HepG2 (cell line): ENCODE measurements around the gene MTIF3. TPM values are rescaled to one million over a fixed set of nuclear protein-coding genes. Genes with fewer than 3 reads are reported as not detected.

Experiments
- ATAC-seq: fragments of 200-7000 bp; cut with Tn5 transposase; 3 replicates; pipeline ENCODE4 v1.9.1; 2020; ENCODE audit warnings: mild to moderate bottlenecking, moderate library complexity
- BruUV-seq: library from RNA; stranded (reverse); fragments of 400-500 nt; replicated peaks from 2 replicates; lab custom pipeline; 2021; lab: Mats Ljungman, UMichigan
- CTCF ChIA-PET: fragments of 300-600 bp; formaldehyde crosslinking; extraction: SDS; loops from one replicate; lab custom pipeline; 2021; ENCODE audit warnings: low total read pairs, inconsistent platforms, low intra/inter-chr PET ratio; lab: Yijun Ruan, JAX
- POLR2A ChIA-PET: fragments of 350-600 bp; sonication (Branson Sonifier 250); formaldehyde crosslinking; loops from one replicate; lab custom pipeline; 2020; ENCODE audit warnings: antibody characterized with exemption, inconsistent platforms; lab: Yijun Ruan, JAX
- DNase-seq: peaks from one replicate; pipeline ENCODE4 v3.0.0-alpha.2; 2015; ENCODE audit warnings: low spot score
- FAIRE-seq: peaks from 3 replicates; lab custom pipeline; 2011; peaks lifted over from hg19 to GRCh38; lab: Jason Lieb, UNC
- H2AFZ ChIP-seq: one replicate; pipeline ENCODE4 v1.6.1; 2011; ENCODE audit warnings: low read length, inconsistent platforms
- H3K27ac ChIP-seq: fragments of 300-600 bp; 3 replicates; pipeline ENCODE4 v1.8.0; 2011; ENCODE audit warnings: mixed run types, mild to moderate bottlenecking, mixed read lengths, low read length, inconsistent platforms; ENCODE audit not compliant: insufficient read depth; ENCODE audit errors: extremely low read length
- H3K27me3 ChIP-seq, 2 experiments: fragments of 200-600 bp in 1 of 2; 2 replicates in 1 of 2; 3 replicates in 1 of 2; pipeline versions ENCODE4 v1.6.0 to v1.8.0; 2011; ENCODE audit warnings: low read length in 2 of 2, mild to moderate bottlenecking in 2 of 2, moderate library complexity in 2 of 2, inconsistent platforms in 1 of 2; ENCODE audit not compliant: insufficient read depth in 2 of 2, control insufficient read depth in 1 of 2
- H3K36me3 ChIP-seq, 2 experiments: fragments of 200-600 bp in 1 of 2; replicated peaks in 1 of 2; 2 replicates in 1 of 2; 3 replicates in 1 of 2; pipeline versions ENCODE4 v1.5.1 to v1.8.0; 2011; ENCODE audit warnings: low read length in 2 of 2, inconsistent platforms in 1 of 2; ENCODE audit not compliant: insufficient read depth in 2 of 2, control insufficient read depth in 1 of 2
- H3K4me1 ChIP-seq: 2 replicates; pipeline ENCODE4 v1.5.1; 2012; ENCODE audit warnings: low read length, inconsistent platforms; ENCODE audit not compliant: insufficient read depth
- H3K4me2 ChIP-seq: 2 replicates; pipeline ENCODE4 v1.6.0; 2011; ENCODE audit warnings: low read depth, low read length, inconsistent platforms
- H3K4me3 ChIP-seq, 3 experiments: fragments of 200-600 bp in 1 of 3; sonication (generic), shearing (Covaris generic) in 1 of 3; replicated peaks in 1 of 3; 2 replicates each; pipeline ENCODE4 v1.5.1; 2011 to 2016; ENCODE audit warnings: low read length in 3 of 3, inconsistent platforms in 2 of 3, low read depth in 2 of 3, mild to moderate bottlenecking in 2 of 3, control low read depth in 1 of 3, mixed read lengths in 1 of 3; ENCODE audit not compliant: insufficient read depth in 1 of 3
- H3K79me2 ChIP-seq: one replicate; pipeline ENCODE4 v1.6.1; 2011; ENCODE audit warnings: low read length, inconsistent platforms; ENCODE audit not compliant: insufficient read depth
- H3K9ac ChIP-seq: 2 replicates; pipeline ENCODE4 v1.6.0; 2011; ENCODE audit warnings: mild to moderate bottlenecking, low read depth, low read length, inconsistent platforms; ENCODE audit not compliant: insufficient read depth
- H3K9me3 ChIP-seq: 2 replicates; pipeline ENCODE4 v1.5.1; 2012; ENCODE audit warnings: mild to moderate bottlenecking, low read length
- H4K20me1 ChIP-seq: 2 replicates; pipeline ENCODE4 v1.6.0; 2011; ENCODE audit warnings: inconsistent platforms, mild to moderate bottlenecking, low read length, moderate library complexity; ENCODE audit not compliant: insufficient read depth
- CBFB ChIP-seq: sonication (generic); formaldehyde crosslinking; IDR thresholded peaks from 2 replicates; pipeline ENCODE4 v1.4.0; 2020; ENCODE audit warnings: missing genetic modification reagents
- CBX1 ChIP-seq: IDR thresholded peaks from one replicate; pipeline ENCODE4 v1.6.1; 2016; ENCODE audit warnings: antibody characterized with exemption, low read depth
- EHMT2 ChIP-seq: fragments of 200-600 bp; sonication (generic); IDR thresholded peaks from 2 replicates; pipeline ENCODE4 v1.7.0; 2017; ENCODE audit warnings: antibody characterized with exemption, low read depth, low read length, borderline replicate concordance
- NFAT5 ChIP-seq: sonication (generic); formaldehyde crosslinking; IDR thresholded peaks from 2 replicates; pipeline ENCODE4 v1.4.0; 2020; ENCODE audit warnings: missing genetic modification reagents
- ZBTB20 ChIP-seq: sonication (generic); formaldehyde crosslinking; IDR thresholded peaks from 2 replicates; pipeline ENCODE4 v1.8.1; 2023; ENCODE audit warnings: missing genetic modification reagents, low read depth, mild to moderate bottlenecking, borderline replicate concordance
- ZFP90 ChIP-seq: sonication (generic); formaldehyde crosslinking; IDR thresholded peaks from 2 replicates; pipeline ENCODE4 v1.8.0; 2022; ENCODE audit warnings: missing genetic modification reagents, mild to moderate bottlenecking, inconsistent platforms, borderline replicate concordance
- ZNF282 ChIP-seq: fragments of 450-650 bp; IDR thresholded peaks from 2 replicates; pipeline ENCODE4 v1.6.1; 2018; ENCODE audit not compliant: partially characterized antibody
- ZNF331 ChIP-seq: sonication (generic); formaldehyde crosslinking; IDR thresholded peaks from 2 replicates; pipeline ENCODE4 v1.4.0; 2020; ENCODE audit warnings: missing genetic modification reagents
- ZNF674 ChIP-seq: sonication (generic); formaldehyde crosslinking; IDR thresholded peaks from 2 replicates; pipeline ENCODE4 v1.5.0; 2020; ENCODE audit warnings: low read depth, mild to moderate bottlenecking, missing genetic modification reagents
- ZSCAN22 ChIP-seq: sonication (generic); formaldehyde crosslinking; IDR thresholded peaks from 2 replicates; pipeline ENCODE4 v1.4.0; 2020; ENCODE audit warnings: mild to moderate bottlenecking, missing genetic modification reagents
- WGBS: methylation state at CpG from one replicate; pipeline ENCODE4 v1.1.6; 2017; ENCODE audit warnings: low lambda C conversion rate; 5-methylcytosine and 5-hydroxymethylcytosine counted together
- in situ Hi-C: cut with HindIII; loops from 2 replicates; pipeline ENCODE4 v1.10.0; 2017; ENCODE audit warnings: low pct_unique_long_range_greater_than_20kb; ENCODE audit not compliant: extremely low pct_ligation_motif_present
- intact Hi-C: fragments of 100-400 bp; cut with micrococcal nuclease; formaldehyde crosslinking; loops from one replicate; pipeline ENCODE4 v1.10.0; 2022; ENCODE audit not compliant: unreplicated experiment
- polyA plus RNA-seq, 8 experiments: library from polyadenylated mRNA; depleted of rRNA in 3 of 8; stranded (reverse) in 7 of 8; unstranded in 1 of 8; fragments of >200 nt; fragmentation: Illumina TruSeq in 4 of 8; extraction: Trizol in 4 of 8; gene quantifications; 2 replicates each; pipeline versions ENCODE4 v1.2.1 to v1.2.3, GENCODE V29; 2011 to 2016; ENCODE audit warnings: low read depth in 4 of 8, missing spikeins in 1 of 8, mixed read lengths in 1 of 8; ENCODE audit not compliant: insufficient read depth in 1 of 8
- total RNA-seq, 5 experiments: library from RNA; depleted of rRNA; stranded (reverse); fragments of >200 nt; fragmentation: Illumina TruSeq; extraction: Trizol; gene quantifications; 2 replicates each; pipeline ENCODE4 v1.2.3, GENCODE V29; 2016; ENCODE audit warnings: low read depth in 1 of 5
- TF ChIP-seq, protein P1 (sequence below): sonication (generic); formaldehyde crosslinking; IDR thresholded peaks from 2 replicates; pipeline ENCODE4 v1.4.0; 2020; ENCODE audit warnings: mild to moderate bottlenecking, missing genetic modification reagents

The MTIF3 gene
- total and polyA plus RNA-seq, 2 of the 13 experiments (the other 11 are each of a cell fraction or from before 2014, with no cell fraction given), result 33.7 to 40.6 TPM

GRCh38 chr13:27391471-27391870 lies 58.9 kb downstream of the MTIF3 start:
- BruUV-seq, result no TSS peak
- Histone ChIP-seq H3K4me1 (peaks cover 27% of the 10 kb centered on the region), H2AFZ (no peak overlapping the region), H4K20me1 (no peaks in the 10 kb centered on the region), H3K79me2 (no peaks in the 10 kb centered on the region), H3K27ac (no peak overlapping the region), H3K9ac (no peak overlapping the region), H3K27me3 (no peaks in the 10 kb centered on the region; a peak in 1 of 5 replicates), H3K9me3 (no peaks in the 10 kb centered on the region), H3K4me3 (no peak overlapping the region), H3K4me2 (no peak overlapping the region), H3K36me3 (no peaks in the 10 kb centered on the region)
- ChIA-PET CTCF (no interaction called here), POLR2A (no interaction called here)
- no peak for ATAC-seq
- no peak for DNase-seq
- FAIRE-seq, result no peak
- intact Hi-C loops, result no loop called here
- in situ Hi-C loops, result no loop called here
- 58% methylated on average over 2 of the region's 2 CpGs for WGBS
- no peak for TF ChIP-seq ZSCAN22 (CRISPR knock-in tag)
- TF ChIP-seq ZBTB20 (CRISPR knock-in tag), result no peak
- TF ChIP-seq CBX1, result no peak
- TF ChIP-seq, protein P1, sequence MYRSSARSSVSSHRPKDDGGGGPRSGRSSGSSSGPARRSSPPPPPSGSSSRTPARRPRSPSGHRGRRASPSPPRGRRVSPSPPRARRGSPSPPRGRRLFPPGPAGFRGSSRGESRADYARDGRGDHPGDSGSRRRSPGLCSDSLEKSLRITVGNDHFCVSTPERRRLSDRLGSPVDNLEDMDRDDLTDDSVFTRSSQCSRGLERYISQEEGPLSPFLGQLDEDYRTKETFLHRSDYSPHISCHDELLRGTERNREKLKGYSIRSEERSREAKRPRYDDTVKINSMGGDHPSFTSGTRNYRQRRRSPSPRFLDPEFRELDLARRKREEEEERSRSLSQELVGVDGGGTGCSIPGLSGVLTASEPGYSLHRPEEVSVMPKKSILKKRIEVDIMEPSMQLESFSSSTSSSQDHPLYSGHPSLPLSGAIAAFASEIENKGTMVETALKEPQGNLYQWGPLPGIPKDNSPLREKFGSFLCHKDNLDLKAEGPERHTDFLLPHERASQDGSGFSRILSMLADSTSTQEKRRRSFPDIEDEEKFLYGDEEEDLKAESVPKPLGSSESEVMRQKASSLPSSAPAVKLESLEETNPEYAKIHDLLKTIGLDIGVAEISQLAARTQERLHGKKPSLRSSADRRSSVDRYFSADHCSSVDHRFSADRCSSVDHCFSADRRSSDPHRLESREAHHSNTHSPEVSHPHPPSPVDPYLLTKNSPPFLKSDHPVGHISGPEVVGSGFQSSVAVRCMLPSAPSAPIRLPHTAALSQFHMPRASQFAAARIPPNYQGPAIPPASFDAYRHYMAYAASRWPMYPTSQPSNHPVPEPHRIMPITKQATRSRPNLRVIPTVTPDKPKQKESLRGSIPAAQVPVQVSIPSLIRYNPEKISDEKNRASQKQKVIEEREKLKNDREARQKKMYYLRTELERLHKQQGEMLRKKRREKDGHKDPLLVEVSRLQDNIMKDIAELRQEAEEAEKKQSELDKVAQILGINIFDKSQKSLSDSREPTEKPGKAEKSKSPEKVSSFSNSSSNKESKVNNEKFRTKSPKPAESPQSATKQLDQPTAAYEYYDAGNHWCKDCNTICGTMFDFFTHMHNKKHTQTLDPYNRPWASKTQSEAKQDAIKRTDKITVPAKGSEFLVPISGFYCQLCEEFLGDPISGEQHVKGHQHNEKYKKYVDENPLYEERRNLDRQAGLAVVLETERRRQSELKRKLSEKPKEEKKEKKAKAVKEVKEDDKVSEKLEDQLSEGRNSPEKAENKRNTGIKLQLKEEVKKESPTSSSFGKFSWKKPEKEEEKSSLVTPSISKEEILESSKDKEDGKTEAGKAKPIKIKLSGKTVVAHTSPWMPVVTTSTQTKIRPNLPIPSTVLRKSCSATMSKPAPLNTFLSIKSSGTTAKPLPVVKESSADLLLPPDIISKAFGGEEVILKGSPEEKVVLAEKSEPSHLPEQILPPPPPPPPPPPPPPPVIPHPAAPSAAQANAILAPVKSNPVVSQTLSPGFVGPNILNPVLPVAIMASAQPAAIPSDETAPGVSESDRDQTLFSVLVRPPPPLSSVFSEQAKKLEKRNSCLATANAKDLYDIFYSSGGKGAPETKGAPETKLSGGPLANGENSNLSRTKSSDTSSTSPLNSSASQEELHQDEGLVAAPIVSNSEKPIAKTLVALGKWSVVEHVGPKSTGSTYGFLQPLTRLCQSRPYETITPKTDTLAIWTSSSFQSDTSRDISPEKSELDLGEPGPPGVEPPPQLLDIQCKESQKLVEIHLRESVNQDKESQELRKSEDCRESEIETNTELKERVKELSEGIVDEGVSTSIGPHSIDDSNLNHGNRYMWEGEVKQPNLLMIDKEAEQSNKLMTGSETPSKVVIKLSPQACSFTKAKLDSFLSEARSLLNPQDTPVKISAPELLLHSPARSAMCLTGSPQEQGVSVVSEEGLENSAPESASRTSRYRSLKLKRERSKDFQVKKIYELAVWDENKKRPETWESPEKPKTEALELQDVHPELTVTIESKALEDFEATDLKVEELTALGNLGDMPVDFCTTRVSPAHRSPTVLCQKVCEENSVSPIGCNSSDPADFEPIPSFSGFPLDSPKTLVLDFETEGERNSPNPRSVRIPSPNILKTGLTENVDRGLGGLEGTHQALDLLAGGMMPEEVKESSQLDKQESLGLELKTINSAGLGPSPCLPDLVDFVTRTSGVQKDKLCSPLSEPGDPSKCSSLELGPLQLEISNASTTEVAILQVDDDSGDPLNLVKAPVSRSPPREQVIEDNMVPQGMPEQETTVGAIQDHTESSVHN, result no peak
- no peak for TF ChIP-seq NFAT5 (CRISPR knock-in tag)
- TF ChIP-seq EHMT2, result no peak
- TF ChIP-seq CBFB (CRISPR knock-in tag), result no peak
- no peak for TF ChIP-seq ZNF282
- no peak for TF ChIP-seq ZFP90 (CRISPR knock-in tag)
- TF ChIP-seq ZNF331, result no peak
- no peak for TF ChIP-seq ZNF674 (CRISPR knock-in tag)
